GM21529 (cell line): ENCODE data around the gene TEAD4.

ENCODE experiments used
- ATAC-seq: cut with Tn5 transposase; IDR thresholded peaks from one replicate; pipeline ENCODE4 v1.9.1; 2021; ENCODE audit not compliant: unreplicated experiment

Gene TEAD4

DNA sequence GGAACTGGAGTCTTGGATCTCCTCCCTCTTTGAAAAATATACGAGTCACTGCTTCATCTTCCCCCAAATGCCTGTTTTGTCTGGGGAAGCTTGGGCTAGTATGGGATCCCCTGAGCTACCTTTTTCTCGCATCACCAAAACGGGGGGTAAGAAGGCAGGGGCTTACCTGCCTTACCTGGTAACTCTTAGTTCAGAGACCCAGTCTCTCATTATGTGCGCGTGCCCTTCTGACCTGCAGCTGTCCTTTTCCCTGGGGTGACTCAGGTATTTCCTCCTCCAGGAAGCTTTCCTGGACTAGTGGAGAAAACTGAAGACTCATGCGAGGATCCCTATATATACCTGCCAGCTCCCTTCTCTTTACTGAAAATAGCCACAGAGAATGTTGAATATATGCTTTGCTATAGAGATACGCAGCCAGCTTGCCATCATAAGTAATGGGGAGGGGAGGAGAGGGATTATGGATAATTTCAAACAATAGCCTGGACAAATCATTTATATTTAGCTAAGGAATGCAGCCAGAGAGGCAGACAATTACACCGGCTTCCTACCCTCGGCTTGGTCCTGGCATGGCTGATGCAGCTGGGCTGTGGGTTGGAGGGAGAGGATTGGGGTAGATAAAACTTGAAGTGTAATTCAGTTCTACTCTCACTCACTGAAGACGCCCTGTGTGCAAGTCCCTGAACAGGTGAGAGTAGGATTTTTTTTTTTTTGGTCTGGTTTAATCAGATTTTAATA lies 119.1 kb downstream of the TEAD4 start:
- no peak for ATAC-seq

DNA sequence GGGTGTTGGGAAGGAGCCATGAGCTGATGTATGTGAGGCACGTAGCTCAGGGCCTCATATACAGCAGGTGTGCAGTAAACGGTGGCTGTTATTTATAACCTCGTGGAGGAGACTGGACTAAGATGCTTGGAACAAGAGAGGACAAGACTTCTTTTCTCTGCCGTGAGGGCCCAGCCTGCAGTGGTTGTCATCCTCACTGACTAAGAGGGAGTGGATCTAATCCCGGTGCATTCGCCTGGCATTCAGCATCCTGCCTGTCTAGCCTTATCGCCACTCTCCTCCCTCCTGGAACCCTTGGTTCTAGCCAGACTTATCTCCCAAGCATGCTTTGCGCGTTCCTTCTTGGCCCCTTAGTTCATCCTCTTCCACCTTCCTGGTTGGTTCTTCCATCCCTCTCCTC lies 121.9 kb downstream of the TEAD4 start:
- ATAC-seq: no peak

DNA sequence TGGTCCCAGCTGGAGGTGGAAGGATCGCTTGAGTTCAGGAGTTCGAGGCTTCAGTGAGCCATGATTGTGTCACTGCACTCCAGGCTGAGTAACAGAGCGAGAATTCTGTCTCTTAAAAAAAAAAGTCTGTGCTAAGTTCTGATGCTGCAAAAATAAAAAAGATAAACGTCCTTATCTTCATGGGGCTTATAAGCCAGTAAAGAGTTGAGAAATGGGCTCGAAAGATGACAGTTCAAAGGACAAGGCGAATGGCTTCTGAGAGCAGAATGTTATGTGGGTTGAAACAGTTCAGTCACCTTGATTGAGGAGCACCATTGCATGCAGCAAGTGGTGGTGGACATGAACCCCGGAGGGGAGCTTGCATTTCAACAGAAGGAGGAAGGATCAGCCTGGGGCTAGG lies 122.7 kb downstream of the TEAD4 start:
- no peak for ATAC-seq

- no peak for ATAC-seq
These were observed 124.2 kb downstream of the TEAD4 start for GRCh38 chr12:3083241-3083920.

- ATAC-seq: no peak
These were observed 124.7 kb downstream of the TEAD4 start for GRCh38 chr12:3083921-3084347.

GRCh38 chr12:3084742-3085141 lies 125.5 kb downstream of the TEAD4 start:
- ATAC-seq: no peak

GRCh38 chr12:3085341-3086139 lies 126.3 kb downstream of the TEAD4 start:
- no peak for ATAC-seq

- ATAC-seq: no peak
These were observed 127.0 kb downstream of the TEAD4 start for GRCh38 chr12:3086211-3086610.

DNA sequence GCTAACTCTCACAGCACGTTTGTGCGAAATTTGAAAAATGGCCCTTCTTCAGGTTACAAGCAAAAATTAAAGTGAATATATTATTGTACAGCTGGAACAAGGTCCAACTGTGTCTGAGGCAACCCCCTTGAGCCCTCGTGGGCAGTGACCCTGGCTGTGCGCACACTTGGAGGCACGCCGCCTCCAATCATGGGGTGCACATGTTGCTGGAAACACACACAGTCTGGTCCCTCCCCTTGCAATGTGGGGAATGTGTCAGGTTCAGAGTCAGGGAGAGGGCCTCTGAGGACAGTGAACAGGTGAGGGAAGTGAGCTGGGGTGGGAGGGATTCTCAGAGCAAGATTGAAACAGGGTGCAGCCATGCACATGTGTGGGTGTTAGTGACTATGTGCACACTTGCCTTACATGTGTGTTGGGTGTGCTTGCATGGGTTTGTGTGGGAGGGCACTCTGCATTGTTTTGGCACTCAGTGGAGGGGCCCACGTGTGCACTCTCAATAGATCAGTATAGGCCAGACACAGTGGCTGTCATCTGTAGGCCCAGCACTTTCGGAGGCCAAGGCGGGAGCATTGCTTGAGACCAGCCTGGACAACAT lies 127.6 kb downstream of the TEAD4 start:
- ATAC-seq: no peak

GRCh38 chr12:3087758-3088650 lies 128.8 kb downstream of the TEAD4 start:
- ATAC-seq: no peak

- no peak for ATAC-seq
These were observed 130.4 kb downstream of the TEAD4 start for GRCh38 chr12:3089588-3089987.
